Subcutaneous abdominal adipose tissue (tissue), 5 donors: ENCODE data around the gene TBC1D22A.

Experiments used
- H3K27ac ChIP-seq: one replicate; pipeline ENCODE4 v1.7.0; 2013; ENCODE audit warnings: low read depth, mild to moderate bottlenecking, inconsistent platforms, low read length, moderate library complexity
- H3K27me3 ChIP-seq, 5 donors: one replicate each; pipeline ENCODE4 v1.7.0; 2013; ENCODE audit warnings: low read length in 5 of 5, inconsistent platforms in 1 of 5; ENCODE audit not compliant: control insufficient read depth in 5 of 5, insufficient read depth in 4 of 5
- H3K36me3 ChIP-seq, 5 donors: one replicate each; pipeline ENCODE4 v1.7.0; 2013; ENCODE audit warnings: low read length in 5 of 5; ENCODE audit not compliant: control insufficient read depth in 5 of 5, insufficient read depth in 5 of 5
- H3K4me1 ChIP-seq, 5 donors: one replicate each; pipeline ENCODE4 v1.7.0; 2013; ENCODE audit warnings: low read length in 5 of 5, mild to moderate bottlenecking in 3 of 5, moderate library complexity in 1 of 5; ENCODE audit not compliant: control insufficient read depth in 5 of 5, insufficient read depth in 5 of 5
- H3K4me3 ChIP-seq, 5 donors: one replicate each; pipeline ENCODE4 v1.7.0; 2013; ENCODE audit warnings: low read length in 5 of 5, low read depth in 1 of 5
- H3K9ac ChIP-seq, 5 donors: one replicate each; pipeline ENCODE4 v1.7.0; 2013; ENCODE audit warnings: low read length in 5 of 5, mild to moderate bottlenecking in 4 of 5, moderate library complexity in 3 of 5
- H3K9me3 ChIP-seq, 5 donors: one replicate each; pipeline ENCODE4 v1.7.0; 2013; ENCODE audit warnings: low read length in 5 of 5; ENCODE audit not compliant: control insufficient read depth in 5 of 5
- donor health status: healthy.
- donor health status: healthy.
- donor health status: healthy.
- donor health status: healthy.
- donor health status: healthy.

TBC1D22A gene

GRCh38 chr22:46993633-46994032 is 231.2 kb downstream of the TBC1D22A start:
- H3K27ac ChIP-seq = no peak overlapping the region
- no peak overlapping the region for H3K4me3 ChIP-seq
- peaks cover 0 to 43% (median 40%) of the 10 kb centered on the region in 5 donors for H3K36me3 ChIP-seq

DNA sequence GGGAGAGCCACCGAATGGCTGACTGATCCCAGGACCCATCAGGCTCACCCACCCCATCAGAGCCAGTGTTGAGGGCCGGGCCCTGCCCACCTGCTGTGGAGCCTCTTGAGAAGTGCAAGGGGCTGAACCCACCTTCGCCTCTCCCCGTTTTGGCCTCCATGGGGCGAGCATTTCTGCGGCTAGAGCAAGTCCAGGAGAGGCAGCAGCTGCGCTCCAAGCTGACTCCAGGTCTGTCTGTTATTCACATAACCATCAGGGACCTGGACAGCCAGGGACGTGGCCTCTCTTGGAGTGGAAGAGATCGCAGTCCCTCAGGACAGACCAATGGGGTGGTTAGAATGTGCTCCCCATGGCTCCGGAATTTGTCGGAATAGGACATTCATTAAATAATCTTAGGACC is 231.8 kb downstream of the TBC1D22A start:
- Histone ChIP-seq H3K27me3 (no peaks in the 10 kb centered on the region), H3K9me3 (no peaks in the 10 kb centered on the region), H3K4me1 (peaks cover 0 to 9% (median 5%) of the 10 kb centered on the region in 5 donors), H3K27ac (no peak overlapping the region), H3K9ac (no peak overlapping the region), H3K36me3 (peaks cover 4 to 46% (median 44%) of the 10 kb centered on the region in 5 donors), H3K4me3 (no peak overlapping the region)

More at GRCh38 chr22:46993633-46994032, 231.2 kb downstream of the TBC1D22A start:
- Histone ChIP-seq H3K9me3 (no peaks in the 10 kb centered on the region), H3K9ac (no peak overlapping the region), H3K27me3 (no peaks in the 10 kb centered on the region), H3K4me1 (peaks cover 0 to 9% (median 5%) of the 10 kb centered on the region in 5 donors)

GRCh38 chr22:46994983-46995382 is 232.5 kb downstream of the TBC1D22A start:
- no peak overlapping the region for H3K27ac ChIP-seq
- H3K9me3 ChIP-seq = no peaks in the 10 kb centered on the region
- H3K36me3 ChIP-seq = peaks cover 4 to 46% (median 44%) of the 10 kb centered on the region in 5 donors
- H3K4me3 ChIP-seq = no peak overlapping the region
- H3K27me3 ChIP-seq = no peaks in the 10 kb centered on the region
- H3K4me1 ChIP-seq = peaks cover 0 to 9% (median 5%) of the 10 kb centered on the region in 5 donors
- no peak overlapping the region for H3K9ac ChIP-seq

- Histone ChIP-seq H3K9ac (no peak overlapping the region), H3K27ac (no peak overlapping the region), H3K4me1 (peaks cover 0 to 9% (median 5%) of the 10 kb centered on the region in 5 donors), H3K36me3 (peaks cover 4 to 44% (median 39%) of the 10 kb centered on the region in 5 donors), H3K9me3 (no peaks in the 10 kb centered on the region), H3K27me3 (no peaks in the 10 kb centered on the region), H3K4me3 (no peak overlapping the region)
Measured at GRCh38 chr22:46995501-46996360, 233.3 kb downstream of the TBC1D22A start.

GRCh38 chr22:46996595-46997310 is 234.3 kb downstream of the TBC1D22A start:
- Histone ChIP-seq H3K4me3 (no peak overlapping the region), H3K27ac (no peak overlapping the region), H3K9ac (no peak overlapping the region), H3K9me3 (no peaks in the 10 kb centered on the region), H3K27me3 (no peaks in the 10 kb centered on the region), H3K4me1 (peaks cover 0 to 9% (median 5%) of the 10 kb centered on the region in 5 donors), H3K36me3 (peaks cover 4 to 34% (median 34%) of the 10 kb centered on the region in 5 donors)

- Histone ChIP-seq H3K4me3 (no peak overlapping the region), H3K36me3 (peaks cover 4 to 30% (median 27%) of the 10 kb centered on the region in 5 donors), H3K9ac (no peak overlapping the region), H3K27ac (no peak overlapping the region), H3K4me1 (peaks cover 0 to 9% (median 5%) of the 10 kb centered on the region in 5 donors), H3K27me3 (no peaks in the 10 kb centered on the region), H3K9me3 (no peaks in the 10 kb centered on the region)
Measured at GRCh38 chr22:46997311-46997970, 235.0 kb downstream of the TBC1D22A start.

- H3K9me3 ChIP-seq = no peaks in the 10 kb centered on the region
- H3K9ac ChIP-seq = no peak overlapping the region
- no peak overlapping the region for H3K27ac ChIP-seq
- H3K36me3 ChIP-seq = peaks cover 4 to 28% (median 24%) of the 10 kb centered on the region in 5 donors
- H3K4me1 ChIP-seq = peaks cover 0 to 9% (median 5%) of the 10 kb centered on the region in 5 donors
- H3K4me3 ChIP-seq = no peak overlapping the region
- H3K27me3 ChIP-seq = no peaks in the 10 kb centered on the region
Measured at GRCh38 chr22:46998331-46998730, 235.9 kb downstream of the TBC1D22A start.

DNA sequence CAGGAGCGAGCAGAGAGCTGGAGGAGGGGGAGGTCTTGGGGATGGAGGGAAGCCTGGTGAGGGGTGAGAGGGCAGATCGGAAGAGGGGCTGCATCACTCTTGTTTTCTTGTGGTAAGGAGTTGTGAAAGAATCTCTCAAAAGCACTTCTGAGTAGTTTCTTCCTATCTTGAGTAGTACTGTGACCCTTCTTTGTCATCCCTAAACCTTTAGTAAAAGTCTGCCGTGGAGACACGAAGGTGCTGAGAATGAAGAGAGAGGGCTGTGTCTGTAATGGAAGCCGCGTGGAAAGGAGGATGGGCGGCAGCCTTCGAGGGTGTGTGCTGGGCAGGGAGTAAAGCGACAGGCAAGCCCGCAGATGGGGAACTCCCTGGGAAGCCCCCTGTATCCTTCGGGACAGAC is 237.8 kb downstream of the TBC1D22A start:
- Histone ChIP-seq H3K4me3 (no peak overlapping the region), H3K9ac (no peak overlapping the region)

GRCh38 chr22:47000888-47001287 is 238.4 kb downstream of the TBC1D22A start:
- no peak overlapping the region for H3K27ac ChIP-seq
- no peak overlapping the region for H3K4me3 ChIP-seq
- no peak overlapping the region for H3K9ac ChIP-seq
- no peaks in the 10 kb centered on the region for H3K4me1 ChIP-seq
- no peaks in the 10 kb centered on the region for H3K27me3 ChIP-seq
- no peaks in the 10 kb centered on the region for H3K9me3 ChIP-seq
- peaks cover 4 to 38% (median 26%) of the 10 kb centered on the region in 5 donors for H3K36me3 ChIP-seq

More for the DNA sequence above, 237.8 kb downstream of the TBC1D22A start:
- H3K27ac ChIP-seq = no peak overlapping the region
- H3K4me1 ChIP-seq = no peaks in the 10 kb centered on the region
- H3K27me3 ChIP-seq = no peaks in the 10 kb centered on the region
- peaks cover 4 to 42% (median 29%) of the 10 kb centered on the region in 5 donors for H3K36me3 ChIP-seq
- no peaks in the 10 kb centered on the region for H3K9me3 ChIP-seq
